A549 (cell line): Measurements from ENCODE around the gene GATA6. TPM values are rescaled to one million over a fixed set of nuclear protein-coding genes. Genes with fewer than 3 reads are reported as not detected.

Experiments
- ATAC-seq, 2 experiments: fragments of 200-7000 bp in 1 of 2; fragments of >200 bp in 1 of 2; cut with Nextera tagmentation in 1 of 2; cut with Tn5 transposase in 1 of 2; 3 replicates each; pipeline versions ENCODE4 v1.8.0 to v1.9.1; 2018 to 2020; ENCODE audit warnings: mild to moderate bottlenecking in 1 of 2, moderate library complexity in 1 of 2
- CTCF ChIA-PET: fragments of 300-600 bp; sonication (Branson Sonifier 250); formaldehyde crosslinking; extraction: SDS; loops from one replicate; lab custom pipeline; 2021; ENCODE audit warnings: antibody characterized with exemption, inconsistent platforms; lab: Yijun Ruan, JAX
- POLR2A ChIA-PET: fragments of 350-600 bp; formaldehyde crosslinking; extraction: SDS; loops from one replicate; lab custom pipeline; 2021; ENCODE audit warnings: antibody characterized with exemption, inconsistent platforms; lab: Yijun Ruan, JAX
- DNase-seq, 2 experiments: peaks; one replicate each; pipeline versions ENCODE4 v3.0.0 to v3.0.0-alpha.2; 2011 to 2016; ENCODE audit warnings: low read depth in 1 of 2, low spot score in 1 of 2
- FAIRE-seq: peaks from 2 replicates; lab custom pipeline; 2011; peaks lifted over from hg19 to GRCh38; lab: Jason Lieb, UNC
- H3K27ac ChIP-seq, 2 experiments: fragments of >200 bp; sonication (Bioruptor Twin); formaldehyde crosslinking; 3 replicates each; pipeline ENCODE4 v1.5.1; 2016 to 2017
- H3K4me1 ChIP-seq: fragments of >200 bp; sonication (Bioruptor Twin); formaldehyde crosslinking; 3 replicates; pipeline ENCODE4 v1.6.1; 2016
- H3K4me2 ChIP-seq: fragments of >200 bp; sonication (Bioruptor Twin); formaldehyde crosslinking; 3 replicates; pipeline ENCODE4 v1.6.1; 2016
- H3K4me3 ChIP-seq: fragments of >200 bp; sonication (Bioruptor Twin); formaldehyde crosslinking; 3 replicates; pipeline ENCODE4 v1.5.1; 2016
- H3K9me3 ChIP-seq: fragments of >200 bp; sonication (Bioruptor Twin); formaldehyde crosslinking; 3 replicates; pipeline ENCODE4 v1.6.1; 2016
- BHLHE40 ChIP-seq: IDR thresholded peaks from 2 replicates; pipeline ENCODE4 v1.6.1; 2012; ENCODE audit warnings: low read depth, low read length, inconsistent platforms
- CBX2 ChIP-seq: fragments of 200-600 bp; sonication (generic); IDR thresholded peaks from 2 replicates; pipeline ENCODE4 v1.6.1; 2016; ENCODE audit warnings: low read depth, mild to moderate bottlenecking, borderline replicate concordance
- CHD2 ChIP-seq: fragments of 150-350 bp; IDR thresholded peaks from 2 replicates; pipeline ENCODE4 v1.6.1; 2014; ENCODE audit warnings: low read length; ENCODE audit not compliant: partially characterized antibody
- CTCF ChIP-seq: fragments of >200 bp; sonication (Bioruptor Twin); formaldehyde crosslinking; IDR thresholded peaks from 3 replicates; pipeline ENCODE4 v1.5.1; 2016
- ELK1 ChIP-seq: fragments of 150-350 bp; IDR thresholded peaks from 2 replicates; pipeline ENCODE4 v1.6.1; 2014; ENCODE audit warnings: low read depth, mild to moderate bottlenecking, low read length
- EP300 ChIP-seq, 2 experiments: fragments of >200 bp; sonication (Bioruptor Twin); formaldehyde crosslinking; IDR thresholded peaks; 2 replicates in 1 of 2; 3 replicates in 1 of 2; pipeline ENCODE4 v1.6.1; 2016 to 2017
- ESRRA ChIP-seq: fragments of 150-350 bp; IDR thresholded peaks from 2 replicates; pipeline ENCODE4 v1.6.1; 2014; ENCODE audit warnings: mild to moderate bottlenecking, low read length, borderline replicate concordance
- FOSL2 ChIP-seq, 2 experiments: fragments of 450-650 bp in 1 of 2; fragments of >200 bp in 1 of 2; sonication (Bioruptor Twin) in 1 of 2; formaldehyde crosslinking; IDR thresholded peaks; 2 replicates each; pipeline versions ENCODE4 v1.5.0 to v1.6.1; 2016 to 2020; ENCODE audit warnings: mild to moderate bottlenecking in 1 of 2, moderate library complexity in 1 of 2
- FOXS1 ChIP-seq: fragments of 250-450 bp; sonication (Bioruptor Pico); IDR thresholded peaks from 2 replicates; pipeline ENCODE4 v1.5.0; 2020; ENCODE audit warnings: mild to moderate bottlenecking, moderate library complexity
- HEYL ChIP-seq: fragments of 250-450 bp; sonication (Bioruptor Pico); IDR thresholded peaks from 2 replicates; pipeline ENCODE4 v1.8.0; 2021; ENCODE audit warnings: mild to moderate bottlenecking, moderate library complexity
- JUN ChIP-seq, 2 experiments: fragments of >200 bp; sonication (Bioruptor Twin); formaldehyde crosslinking; IDR thresholded peaks; 2 replicates in 1 of 2; 3 replicates in 1 of 2; pipeline ENCODE4 v1.6.1; 2016 to 2017
- JUNB ChIP-seq: fragments of >200 bp; sonication (Bioruptor Twin); formaldehyde crosslinking; IDR thresholded peaks from 2 replicates; pipeline ENCODE4 v1.6.1; 2016
- MAZ ChIP-seq: fragments of 150-350 bp; IDR thresholded peaks from 2 replicates; pipeline ENCODE4 v1.6.1; 2014; ENCODE audit warnings: antibody characterized with exemption, low read depth, low read length, borderline replicate concordance
- MYC ChIP-seq: IDR thresholded peaks from 2 replicates; pipeline ENCODE4 v1.6.1; 2012; ENCODE audit warnings: mild to moderate bottlenecking, inconsistent platforms, low read length, improper control_type of control experiment, borderline replicate concordance
- NPAS2 ChIP-seq: fragments of 250-450 bp; sonication (Bioruptor Pico); IDR thresholded peaks from 2 replicates; pipeline ENCODE4 v1.8.0; 2022; ENCODE audit warnings: mild to moderate bottlenecking, moderate library complexity, borderline replicate concordance
- NR3C1 ChIP-seq: fragments of >200 bp; sonication (Bioruptor Twin); formaldehyde crosslinking; IDR thresholded peaks from 3 replicates; pipeline ENCODE4 v1.6.1; 2017
- PBX3 ChIP-seq: IDR thresholded peaks from 2 replicates; pipeline ENCODE4 v1.6.1; 2012
- POLR2AphosphoS2 ChIP-seq: conservative IDR thresholded peaks from 2 replicates; pipeline ENCODE4 v1.6.1; 2012; ENCODE audit warnings: low read length, improper control_type of control experiment, inconsistent platforms
- SMC3 ChIP-seq: fragments of >200 bp; sonication (Bioruptor Twin); formaldehyde crosslinking; IDR thresholded peaks from 3 replicates; pipeline ENCODE4 v1.6.1; 2018; ENCODE audit warnings: inconsistent platforms
- ZFP36 ChIP-seq: fragments of 450-650 bp; IDR thresholded peaks from 2 replicates; pipeline ENCODE4 v1.6.1; 2014; ENCODE audit warnings: borderline replicate concordance; ENCODE audit not compliant: partially characterized antibody
- WGBS: methylation state at CpG from one replicate; pipeline ENCODE4 v1.1.6; 2017; ENCODE audit errors: missing lambda C conversion rate; 5-methylcytosine and 5-hydroxymethylcytosine counted together
- polyA plus RNA-seq, 4 experiments: library from polyadenylated mRNA; depleted of rRNA in 3 of 4; stranded (reverse); fragments of >200 nt; fragmentation: RNase III in 1 of 4; extraction: RNeasy Plus Mini Kit Qiagen cat#74134 plus additional on column Dnase treatment in 1 of 4; gene quantifications; 2 replicates in 3 of 4; 3 replicates in 1 of 4; pipeline ENCODE4 v1.2.3, GENCODE V29; 2011 to 2017
- TF ChIP-seq, protein P1 (sequence below): fragments of >200 bp; sonication (Bioruptor Twin); formaldehyde crosslinking; IDR thresholded peaks from 3 replicates; pipeline ENCODE4 v1.6.1; 2016
- TF ChIP-seq, protein P2 (sequence below): fragments of 250-450 bp; sonication (Bioruptor Pico); IDR thresholded peaks from 2 replicates; pipeline ENCODE4 v1.5.0; 2021; ENCODE audit warnings: mild to moderate bottlenecking, moderate library complexity, borderline replicate concordance
- TF ChIP-seq, protein P3 (sequence below): fragments of >200 bp; sonication (Bioruptor Twin); formaldehyde crosslinking; IDR thresholded peaks from 2 replicates; pipeline ENCODE4 v1.6.1; 2016

The GATA6 gene
- polyA plus RNA-seq, 2 of the 4 experiments (the other 2 are of a cell fraction), result 1.2 to 1.3 TPM

GRCh38 chr18:22193466-22193865 is 24.1 kb downstream of the GATA6 start (continued):
- TF ChIP-seq CHD2 (no peak), POLR2AphosphoS2 (no peak), CBX2 (no peak), EP300 (IDR thresholded peaks at IDR 0.05) (no peak), ELK1 (no peak), NPAS2 (CRISPR knock-in tag) (no peak), SMC3 (no peak), ZFP36 (no peak), ESRRA (no peak)

DNA sequence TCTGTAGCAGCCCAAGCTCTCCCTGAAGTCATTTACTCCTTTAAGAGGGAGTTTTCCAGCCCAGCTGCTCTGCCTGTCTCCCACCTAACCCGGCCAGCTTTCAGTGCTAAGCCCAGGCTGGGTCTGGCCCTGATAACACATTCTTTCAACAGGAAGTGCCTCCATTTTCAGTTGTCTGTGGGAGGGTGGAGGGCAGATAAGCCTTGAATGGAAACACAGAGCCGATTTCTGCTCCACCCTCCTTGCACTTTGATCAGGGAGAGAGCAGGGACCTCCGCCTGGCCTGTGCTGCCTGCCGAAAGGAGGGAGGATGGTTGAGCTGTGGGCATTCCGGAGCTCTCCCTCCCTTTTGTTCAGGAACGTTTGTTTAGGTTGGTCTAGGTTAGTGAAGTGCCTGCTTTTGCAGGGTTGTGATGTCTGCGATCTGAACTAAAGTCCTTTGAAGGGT is 24.8 kb downstream of the GATA6 start:
- ATAC-seq, result no peak
- FAIRE-seq, result no peak

More for the DNA sequence above, 24.8 kb downstream of the GATA6 start:
- Histone ChIP-seq H3K4me3 (no peak overlapping the region), H3K4me2 (no peak overlapping the region), H3K4me1 (no peaks in the 10 kb centered on the region), H3K27ac (no peak overlapping the region), H3K9me3 (no peaks in the 10 kb centered on the region)
- no peak for DNase-seq
- ChIA-PET CTCF (no interaction called here), POLR2A (no interaction called here)
- no peak for TF ChIP-seq FOSL2 (IDR thresholded peaks at IDR 0.05)
- no peak for TF ChIP-seq FOSL2 (CRISPR knock-in tag; IDR thresholded peaks at IDR 0.05)
- TF ChIP-seq POLR2AphosphoS2, result no peak
- TF ChIP-seq MAZ, result no peak
- TF ChIP-seq, protein P1, sequence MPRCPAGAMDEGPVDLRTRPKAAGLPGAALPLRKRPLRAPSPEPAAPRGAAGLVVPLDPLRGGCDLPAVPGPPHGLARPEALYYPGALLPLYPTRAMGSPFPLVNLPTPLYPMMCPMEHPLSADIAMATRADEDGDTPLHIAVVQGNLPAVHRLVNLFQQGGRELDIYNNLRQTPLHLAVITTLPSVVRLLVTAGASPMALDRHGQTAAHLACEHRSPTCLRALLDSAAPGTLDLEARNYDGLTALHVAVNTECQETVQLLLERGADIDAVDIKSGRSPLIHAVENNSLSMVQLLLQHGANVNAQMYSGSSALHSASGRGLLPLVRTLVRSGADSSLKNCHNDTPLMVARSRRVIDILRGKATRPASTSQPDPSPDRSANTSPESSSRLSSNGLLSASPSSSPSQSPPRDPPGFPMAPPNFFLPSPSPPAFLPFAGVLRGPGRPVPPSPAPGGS, result no peak
- no peak for TF ChIP-seq JUN (IDR thresholded peaks at IDR 0.05)
- no peak for TF ChIP-seq HEYL (CRISPR knock-in tag)
- TF ChIP-seq ELK1, result no peak
- no peak for TF ChIP-seq PBX3
- TF ChIP-seq, protein P2, sequence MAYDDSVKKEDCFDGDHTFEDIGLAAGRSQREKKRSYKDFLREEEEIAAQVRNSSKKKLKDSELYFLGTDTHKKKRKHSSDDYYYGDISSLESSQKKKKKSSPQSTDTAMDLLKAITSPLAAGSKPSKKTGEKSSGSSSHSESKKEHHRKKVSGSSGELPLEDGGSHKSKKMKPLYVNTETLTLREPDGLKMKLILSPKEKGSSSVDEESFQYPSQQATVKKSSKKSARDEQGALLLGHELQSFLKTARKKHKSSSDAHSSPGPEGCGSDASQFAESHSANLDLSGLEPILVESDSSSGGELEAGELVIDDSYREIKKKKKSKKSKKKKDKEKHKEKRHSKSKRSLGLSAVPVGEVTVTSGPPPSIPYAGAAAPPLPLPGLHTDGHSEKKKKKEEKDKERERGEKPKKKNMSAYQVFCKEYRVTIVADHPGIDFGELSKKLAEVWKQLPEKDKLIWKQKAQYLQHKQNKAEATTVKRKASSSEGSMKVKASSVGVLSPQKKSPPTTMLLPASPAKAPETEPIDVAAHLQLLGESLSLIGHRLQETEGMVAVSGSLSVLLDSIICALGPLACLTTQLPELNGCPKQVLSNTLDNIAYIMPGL (CRISPR knock-in tag), result no peak
- TF ChIP-seq ZFP36, result no peak
- no peak for TF ChIP-seq CTCF
- no peak for TF ChIP-seq ESRRA
- TF ChIP-seq BHLHE40, result no peak
- no peak for TF ChIP-seq FOXS1 (CRISPR knock-in tag)
- TF ChIP-seq, protein P3, sequence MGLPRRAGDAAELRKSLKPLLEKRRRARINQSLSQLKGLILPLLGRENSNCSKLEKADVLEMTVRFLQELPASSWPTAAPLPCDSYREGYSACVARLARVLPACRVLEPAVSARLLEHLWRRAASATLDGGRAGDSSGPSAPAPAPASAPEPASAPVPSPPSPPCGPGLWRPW, result no peak
- TF ChIP-seq JUNB, result no peak
- no peak for TF ChIP-seq MYC
- TF ChIP-seq NR3C1, result no peak
- WGBS, result 55% methylated on average over 4 of the region's 7 CpGs
